GM21717 (cell line): ENCODE results near the gene LPIN2.
"Not testable (repeated sequence)": the region's sequence is repeated elsewhere in the genome, so short reads cannot be mapped to it uniquely, and the experiment has no call there.

Experiments
- ATAC-seq: cut with Tn5 transposase; IDR thresholded peaks from one replicate; pipeline ENCODE4 v1.9.1; 2021; ENCODE audit warnings: mild to moderate bottlenecking, moderate library complexity; ENCODE audit not compliant: unreplicated experiment

The LPIN2 gene

GRCh38 chr18:3046216-3046808 is 33.4 kb upstream of the LPIN2 start:
- no peak for ATAC-seq

DNA sequence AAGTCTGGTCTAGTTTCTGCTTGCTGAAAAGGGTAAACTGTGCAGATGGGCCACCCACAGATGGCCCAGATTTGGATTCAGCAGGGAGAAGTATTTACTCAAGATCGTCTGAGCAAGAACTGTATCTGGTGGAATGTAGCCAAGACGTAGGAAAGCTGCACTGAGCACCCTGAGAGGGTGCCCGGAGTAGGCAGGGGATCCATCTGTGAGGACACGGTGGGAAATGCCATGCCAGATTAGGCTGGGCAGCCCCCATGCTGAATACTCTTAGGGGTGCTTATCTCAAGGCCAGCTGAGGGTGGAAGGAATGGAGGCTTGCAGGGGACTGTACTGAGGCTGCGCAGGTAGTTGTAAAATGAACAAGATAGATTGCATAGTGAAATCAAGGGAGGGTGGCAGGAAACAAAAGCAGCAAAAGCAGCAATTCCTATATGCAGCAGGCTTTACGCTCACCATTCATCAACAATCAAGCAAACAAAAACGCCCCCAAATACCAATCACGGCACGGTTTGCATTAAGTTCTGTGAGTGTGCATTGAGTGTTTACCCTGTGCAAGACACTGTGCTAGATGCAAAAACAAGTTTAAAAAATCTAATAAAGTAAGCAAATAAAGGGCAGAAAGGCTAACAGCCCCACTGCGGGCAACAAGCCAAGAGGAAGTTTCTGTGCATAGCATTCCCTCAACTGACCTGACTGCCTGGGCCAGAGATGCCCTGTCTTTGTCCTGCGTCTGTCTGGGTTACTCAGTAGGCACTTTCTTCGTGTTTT is 32.2 kb upstream of the LPIN2 start:
- ATAC-seq, result no peak

- no peak for ATAC-seq
Measured at GRCh38 chr18:3042379-3042778, 29.4 kb upstream of the LPIN2 start.

DNA sequence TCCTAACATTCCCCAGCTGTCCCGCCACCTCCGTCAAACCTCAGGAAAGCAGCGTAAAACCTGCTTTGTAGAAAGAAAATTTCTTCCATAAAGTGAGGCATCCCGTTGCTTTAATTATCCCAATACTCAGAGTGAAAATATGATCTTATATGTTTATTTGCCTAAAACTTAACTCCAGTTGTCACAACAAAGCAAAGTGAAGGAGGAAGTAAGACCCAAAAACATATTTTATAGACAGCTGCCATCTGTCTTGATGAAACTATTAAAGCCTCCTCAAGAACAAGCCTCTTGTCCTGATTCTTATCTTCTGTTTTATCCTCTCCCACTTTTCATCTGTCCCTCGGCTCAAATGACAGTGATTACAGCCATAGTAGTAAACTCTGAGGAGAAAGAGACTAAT is 28.9 kb upstream of the LPIN2 start:
- no peak for ATAC-seq

- no peak for ATAC-seq
Measured at GRCh38 chr18:3040881-3041280, 27.9 kb upstream of the LPIN2 start.

- ATAC-seq, result no peak
Measured at GRCh38 chr18:3040173-3040572, 27.2 kb upstream of the LPIN2 start.

DNA sequence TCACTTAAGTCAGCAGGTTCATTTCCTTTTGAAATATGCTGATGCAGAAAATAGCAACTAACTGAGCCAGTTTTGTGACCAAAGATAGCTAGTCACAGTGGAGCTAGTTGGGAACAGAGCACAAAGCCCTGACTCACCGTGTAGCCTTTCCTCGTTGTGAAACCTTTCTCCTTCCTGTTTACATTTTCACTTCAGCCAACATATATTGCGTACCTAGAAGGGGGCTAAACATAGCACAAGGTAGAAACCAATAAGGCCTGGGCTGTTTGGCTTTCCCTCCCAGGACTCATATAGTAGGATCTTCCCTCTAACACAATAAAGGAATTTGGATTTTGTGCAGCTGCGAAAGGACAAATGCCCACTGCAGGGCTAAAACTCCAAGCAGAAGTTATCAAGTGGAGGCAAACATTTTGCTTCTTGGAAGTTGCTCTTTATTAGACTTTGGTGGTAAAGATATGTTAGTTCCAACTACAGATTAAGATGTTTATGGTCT is 24.5 kb upstream of the LPIN2 start:
- ATAC-seq, result peak; percentile 97

DNA sequence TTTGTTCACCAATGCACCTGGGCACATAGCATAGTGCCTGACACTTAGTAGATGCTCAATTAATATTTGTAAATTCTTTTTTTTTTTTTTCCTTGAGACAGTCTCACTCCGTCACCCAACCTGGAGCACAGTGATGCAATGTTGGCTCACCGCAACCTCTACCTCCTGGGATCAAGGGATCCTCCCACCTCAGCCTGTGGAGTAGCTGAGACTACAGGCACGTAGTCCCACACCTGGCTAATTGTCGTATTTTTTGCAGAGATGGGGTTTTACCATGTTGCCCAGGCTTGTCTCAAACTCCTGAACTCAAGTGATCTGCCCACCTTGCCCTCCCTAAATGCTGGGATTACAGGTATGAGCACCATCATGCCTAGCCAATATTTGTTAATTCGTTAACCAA is 23.2 kb upstream of the LPIN2 start:
- ATAC-seq, result no peak

GRCh38 chr18:3035635-3036034 is 22.7 kb upstream of the LPIN2 start:
- ATAC-seq, result no peak

DNA sequence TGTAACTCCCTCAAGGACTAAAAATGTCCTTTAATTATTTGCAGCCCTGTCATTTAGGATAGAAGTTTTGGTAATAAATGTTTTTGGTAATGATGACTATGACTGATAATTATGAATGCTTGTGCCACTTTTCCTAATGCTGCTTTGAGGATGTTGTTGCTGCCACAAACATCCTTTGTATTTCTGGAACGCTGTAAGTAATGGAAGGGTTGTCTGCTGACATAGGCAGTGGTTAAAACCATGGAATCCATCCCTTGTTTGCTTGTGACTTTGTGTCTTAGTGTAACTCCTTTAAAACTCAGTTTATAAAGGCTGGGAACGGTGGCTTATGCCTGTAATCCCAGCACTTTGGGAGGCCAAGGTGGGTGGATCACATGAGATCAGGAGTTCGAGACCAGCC is 19.8 kb upstream of the LPIN2 start:
- no peak for ATAC-seq

GRCh38 chr18:3029215-3029952 is 16.4 kb upstream of the LPIN2 start:
- ATAC-seq, result no peak

- not testable (repeated sequence) for ATAC-seq
Measured at GRCh38 chr18:3028115-3028514, 15.2 kb upstream of the LPIN2 start.

DNA sequence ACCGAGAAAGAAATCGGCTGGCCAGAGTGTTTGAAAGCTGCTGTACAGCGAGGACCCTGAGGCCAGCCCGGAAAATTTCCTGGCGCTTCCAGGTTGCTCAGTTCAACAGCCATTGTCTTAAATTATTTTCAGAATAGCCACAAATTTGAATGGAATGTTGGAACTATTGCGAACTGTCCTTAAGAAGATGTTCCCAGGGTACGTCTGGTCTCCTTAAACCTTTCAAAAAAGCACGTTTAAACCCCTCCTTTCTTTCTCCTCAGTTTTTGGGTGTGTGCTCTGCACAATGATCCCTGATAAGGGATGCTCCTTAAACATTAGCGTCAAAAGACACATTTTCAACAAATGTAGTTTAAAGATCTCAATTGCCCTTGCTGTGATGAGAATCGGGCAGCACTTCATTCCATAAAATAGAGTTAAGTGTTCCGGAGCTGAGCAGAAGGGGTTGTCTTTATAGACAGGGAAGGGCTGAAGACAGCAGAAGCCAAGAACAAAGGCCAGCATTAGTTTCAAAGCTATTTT is 14.5 kb upstream of the LPIN2 start:
- no peak for ATAC-seq

DNA sequence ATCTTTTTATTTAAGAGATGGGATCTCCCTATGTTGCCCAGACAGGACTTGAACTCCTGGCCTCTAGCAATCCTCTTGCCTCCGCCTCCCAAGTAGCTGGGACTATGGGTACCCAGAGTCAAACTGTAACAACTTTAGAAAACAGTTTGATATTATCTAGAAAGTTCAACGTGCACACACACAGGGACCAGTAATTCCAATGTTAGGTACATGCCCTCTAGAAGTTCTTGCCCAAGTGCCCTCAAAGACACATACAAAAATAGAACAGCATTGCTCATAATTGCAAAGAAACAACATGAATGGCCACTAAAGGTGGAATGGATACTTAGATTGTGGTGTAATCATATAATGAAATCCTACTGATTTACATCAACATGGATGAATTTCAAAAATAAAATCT is 12.6 kb upstream of the LPIN2 start:
- ATAC-seq, result no peak

- ATAC-seq, result not testable (repeated sequence)
Measured at GRCh38 chr18:3023603-3024002, 10.7 kb upstream of the LPIN2 start.

GRCh38 chr18:3016585-3017297 is 3.8 kb upstream of the LPIN2 start:
- no peak for ATAC-seq

DNA sequence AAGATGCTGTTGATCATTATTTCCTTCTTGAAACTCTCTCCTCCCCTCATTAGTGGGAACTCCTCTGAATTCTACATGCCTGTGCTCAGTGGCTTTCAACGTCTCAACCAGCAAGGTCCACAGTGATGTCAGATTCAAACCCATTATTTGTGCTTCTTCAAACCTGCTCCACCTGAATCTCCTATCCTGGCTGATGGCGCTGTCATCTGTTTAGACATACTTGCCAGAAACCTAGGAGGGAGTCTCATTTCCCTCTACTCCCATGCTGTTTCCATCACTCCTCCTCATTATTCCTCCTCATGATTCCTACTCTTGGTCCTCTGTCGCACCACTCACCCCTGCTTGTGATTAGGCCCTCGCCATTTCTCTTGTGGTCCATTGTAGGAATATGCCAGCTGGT is 2.9 kb upstream of the LPIN2 start:
- ATAC-seq, result no peak

- no peak for ATAC-seq
Measured at GRCh38 chr18:3015204-3015592, 2.3 kb upstream of the LPIN2 start.

GRCh38 chr18:3014503-3015203 is 1.7 kb upstream of the LPIN2 start:
- ATAC-seq, result no peak
